GM10248 (cell line): ENCODE results near the gene VIPR1.

Source experiments
- CTCF ChIA-PET: fragments of 300-600 bp; sonication (Branson Sonifier 250); formaldehyde crosslinking; extraction: SDS; loops from one replicate; lab custom pipeline; 2021; ENCODE audit warnings: antibody characterized with exemption; lab: Yijun Ruan, JAX
- POLR2A ChIA-PET: fragments of 350-650 bp; sonication (Branson Sonifier 250); formaldehyde crosslinking; extraction: SDS; loops from one replicate; lab custom pipeline; 2020; ENCODE audit warnings: antibody characterized with exemption; lab: Yijun Ruan, JAX
- DNase-seq: peaks from one replicate; pipeline ENCODE4 v3.0.0; 2012; ENCODE audit errors: extremely low spot score
- CTCF ChIP-seq: IDR thresholded peaks from 2 replicates; pipeline ENCODE4 v1.5.1; 2012; ENCODE audit warnings: mild to moderate bottlenecking, low read depth; ENCODE audit errors: extremely low read depth, missing control alignments, control extremely low read depth

The VIPR1 gene

GRCh38 chr3:42498791-42499477 is 3.5 kb upstream of the VIPR1 start:
- no peak for DNase-seq

GRCh38 chr3:42499478-42499871 is 3.0 kb upstream of the VIPR1 start:
- no peak for DNase-seq
- no peak for TF ChIP-seq CTCF
- ChIA-PET CTCF (no interaction called here), POLR2A (no interaction called here)

More at GRCh38 chr3:42498791-42499477, 3.5 kb upstream of the VIPR1 start:
- ChIA-PET CTCF (no interaction called here), POLR2A (no interaction called here)
- no peak for TF ChIP-seq CTCF

GRCh38 chr3:42500091-42500490 is 2.4 kb upstream of the VIPR1 start:
- CTCF ChIA-PET, result no interaction called here
- POLR2A ChIA-PET, result interaction anchor here (0.7 kb wide), 1 partner anchor 10 kb away, joined by 5 read pairs; no protein-coding TSS in a partner anchor
- TF ChIP-seq CTCF, result no peak
- DNase-seq, result no peak

GRCh38 chr3:42500909-42501308 is 1.5 kb upstream of the VIPR1 start:
- no peak for DNase-seq
- ChIA-PET CTCF (interaction anchor here (0.7 to 1.2 kb wide), 3 partner anchors 33 to 380 kb away, joined by 3 read pairs; no protein-coding TSS in a partner anchor), POLR2A (no interaction called here)
- no peak for TF ChIP-seq CTCF

GRCh38 chr3:42501321-42501680 is 1.1 kb upstream of the VIPR1 start:
- POLR2A ChIA-PET, result no interaction called here
- no peak for DNase-seq
- CTCF ChIA-PET, result interaction anchor here (0.7 to 2.3 kb wide), 6 partner anchors 9 to 380 kb away, joined by 3 to 7 read pairs (median 3); no protein-coding TSS in a partner anchor
- TF ChIP-seq CTCF, result no peak

- POLR2A ChIA-PET, result no interaction called here
- DNase-seq, result peak; percentile 72
- CTCF ChIA-PET, result interaction anchor here (0.7 to 2.3 kb wide), 6 partner anchors 9 to 379 kb away, joined by 3 to 7 read pairs (median 3); no protein-coding TSS in a partner anchor
- TF ChIP-seq CTCF, result peak; percentile 48
Observed at GRCh38 chr3:42501681-42502428, 588 bp upstream of the VIPR1 start.
